Measurements from ENCODE around the gene PIM3. TPM values are rescaled to one million over a fixed set of nuclear protein-coding genes. Genes with fewer than 3 reads are reported as not detected.
"Not testable (repeated sequence)": the region's sequence is repeated elsewhere in the genome, so short reads cannot be mapped to it uniquely, and the experiment has no call there.

Gene PIM3
- polyA plus RNA-seq, 6 donors from 2014 or later: 46.7 to 60.7 (median 55.0) TPM

DNA sequence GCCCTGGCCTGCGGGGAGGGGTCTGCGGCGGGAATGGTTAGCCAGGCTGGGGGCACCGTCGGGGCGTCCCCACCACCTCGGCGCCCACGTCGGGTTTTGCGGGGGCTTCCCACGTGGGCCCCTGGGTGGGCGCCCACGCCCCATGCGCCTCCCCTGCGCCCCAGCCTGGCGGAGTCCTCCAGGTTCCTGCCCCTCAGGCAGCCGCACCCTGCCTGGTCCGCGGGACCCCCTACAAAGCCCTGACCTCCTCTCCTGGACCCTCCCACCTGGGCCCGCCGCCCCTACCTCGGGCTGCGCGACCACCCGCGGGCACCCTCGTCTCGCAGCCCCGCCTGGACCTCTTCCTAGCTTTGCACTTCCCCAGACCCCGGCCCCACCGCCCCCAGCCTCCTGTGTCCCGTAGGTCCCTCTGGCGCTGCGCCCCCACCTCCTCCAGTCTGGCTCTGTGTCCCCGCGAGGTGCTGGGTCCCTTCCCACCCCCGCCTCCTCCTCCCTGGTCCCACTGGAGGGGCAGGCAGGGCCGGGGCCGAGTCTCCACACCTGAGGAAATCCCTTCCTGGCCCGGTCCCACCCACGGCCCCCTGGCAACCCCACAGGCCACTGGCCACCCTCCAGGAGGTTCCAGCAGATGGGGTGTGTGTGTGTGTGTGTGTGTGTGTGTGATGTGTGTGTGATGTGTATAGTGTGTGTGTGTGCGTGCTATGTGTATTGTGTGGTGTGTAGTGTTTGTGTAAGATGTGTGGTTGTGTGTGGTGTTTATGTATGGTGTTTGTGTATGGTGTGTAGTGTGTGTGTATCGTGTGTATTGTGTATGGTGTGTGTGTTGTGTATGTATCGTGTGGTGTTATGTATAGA, 11.8 kb downstream of the PIM3 start:
- Mint-ChIP-seq H3K9me3 (no peaks in the 10 kb centered on the region), H3K4me3 (no peak overlapping the region), H3K27ac (no peak overlapping the region), H3K36me3 (no peaks in the 10 kb centered on the region), H3K27me3 (peaks cover 0 to 3% (median 0%) of the 10 kb centered on the region in 3 donors), H3K4me1 (peaks cover 26 to 33% (median 27%) of the 10 kb centered on the region in 3 donors)
- ATAC-seq (ENCODE audit: low read depth in 2 of 2) (no peak), DNase-seq (no peak)

DNA sequence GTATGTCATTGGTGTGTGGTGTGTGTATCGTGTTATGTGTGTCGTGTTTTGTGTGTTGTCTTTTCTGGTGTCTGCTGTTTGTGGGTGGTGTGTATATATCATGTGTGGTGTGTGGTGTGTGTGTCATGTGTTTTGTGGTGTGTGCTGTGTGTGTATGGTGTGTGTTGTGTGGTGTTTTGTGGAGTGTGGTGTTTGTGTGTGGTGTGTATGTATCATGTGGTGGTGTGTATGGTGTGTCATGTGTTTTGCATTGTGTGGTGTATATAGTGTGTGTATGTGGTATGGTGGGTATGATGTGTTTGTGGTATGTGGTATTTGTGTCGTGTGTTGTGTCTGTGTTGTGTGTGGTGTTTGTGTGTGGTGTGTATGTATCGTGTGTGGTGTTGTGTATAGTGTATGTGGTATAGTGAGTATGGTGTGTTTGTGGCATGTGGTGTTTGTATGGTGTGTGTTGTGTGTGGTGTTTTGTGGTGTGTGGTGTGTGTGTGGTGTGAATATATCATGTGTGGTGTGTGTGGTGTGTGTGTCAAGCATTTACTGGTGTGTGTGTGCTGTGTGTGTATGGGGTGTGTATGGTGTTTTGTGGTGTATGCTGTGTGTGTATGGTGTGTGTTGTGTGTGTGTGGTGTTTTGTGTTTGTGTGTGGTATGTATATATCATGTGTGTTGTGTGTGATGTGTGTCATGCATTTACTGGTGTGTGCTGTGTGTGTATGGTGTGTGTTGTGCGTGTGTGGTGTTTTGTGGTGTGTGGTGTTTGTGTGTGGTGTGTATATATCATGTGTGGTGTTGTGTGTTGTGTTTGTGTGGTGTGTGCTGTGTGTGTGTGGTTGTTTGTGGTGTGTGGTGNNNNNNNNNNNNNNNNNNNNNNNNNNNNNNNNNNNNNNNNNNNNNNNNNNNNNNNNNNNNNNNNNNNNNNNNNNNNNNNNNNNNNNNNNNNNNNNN, 12.7 kb downstream of the PIM3 start:
- DNase-seq (no peak), ATAC-seq (ENCODE audit: low read depth in 2 of 2) (no peak)
- no peaks in the 10 kb centered on the region for H3K36me3 Mint-ChIP-seq
- no peak overlapping the region for H3K4me3 Mint-ChIP-seq
- H3K27ac Mint-ChIP-seq: no peak overlapping the region
- H3K9me3 Mint-ChIP-seq: no peaks in the 10 kb centered on the region
- H3K27me3 Mint-ChIP-seq: peaks cover 0 to 3% (median 0%) of the 10 kb centered on the region in 3 donors
- H3K4me1 Mint-ChIP-seq: peaks cover 19 to 26% (median 25%) of the 10 kb centered on the region in 3 donors

DNA sequence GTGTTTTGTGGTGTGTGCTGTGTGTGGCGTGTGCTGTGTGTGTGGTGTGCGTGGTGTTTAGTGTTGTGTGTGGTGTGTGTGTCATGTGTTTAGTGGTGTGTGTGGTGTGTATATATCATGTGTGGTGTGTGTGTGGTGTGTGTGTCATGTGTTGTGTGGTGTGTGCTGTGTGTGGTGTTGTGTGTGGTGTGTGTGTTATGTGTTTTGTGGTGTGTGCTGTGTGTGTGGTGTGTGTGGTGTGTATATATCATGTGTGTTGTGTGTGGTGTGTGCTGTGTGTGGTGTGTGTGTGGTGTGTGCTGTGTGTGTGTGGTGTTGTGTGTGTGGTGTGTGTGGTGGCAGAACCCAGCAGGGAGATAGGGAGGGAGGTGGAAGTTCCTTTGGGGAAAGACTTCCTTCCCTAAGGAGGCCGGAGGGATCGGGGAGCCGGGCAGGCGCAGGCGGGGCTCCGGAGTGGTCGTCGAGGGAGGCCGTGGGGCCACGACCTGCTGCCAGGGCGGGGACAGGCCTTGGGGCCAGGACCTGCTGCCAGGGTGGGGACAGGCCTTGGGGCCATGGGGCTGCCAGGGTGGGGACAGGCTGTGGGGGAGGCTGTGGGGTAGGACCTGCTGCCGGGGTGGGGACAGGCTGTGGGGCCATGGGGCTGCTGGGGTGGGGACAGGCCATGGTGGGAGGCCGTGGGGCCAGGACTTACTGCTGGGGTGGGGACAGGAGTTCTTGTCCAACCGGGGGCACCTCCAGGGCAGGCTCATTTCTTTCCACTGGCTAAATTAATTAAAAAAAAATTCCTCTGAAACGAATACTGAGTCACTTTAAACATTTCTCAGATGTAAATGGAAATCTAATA, 15.2 kb downstream of the PIM3 start:
- H3K9me3 Mint-ChIP-seq: peaks cover 2 to 11% (median 7%) of the 10 kb centered on the region in 7 donors
- DNase-seq: no peak

DNA sequence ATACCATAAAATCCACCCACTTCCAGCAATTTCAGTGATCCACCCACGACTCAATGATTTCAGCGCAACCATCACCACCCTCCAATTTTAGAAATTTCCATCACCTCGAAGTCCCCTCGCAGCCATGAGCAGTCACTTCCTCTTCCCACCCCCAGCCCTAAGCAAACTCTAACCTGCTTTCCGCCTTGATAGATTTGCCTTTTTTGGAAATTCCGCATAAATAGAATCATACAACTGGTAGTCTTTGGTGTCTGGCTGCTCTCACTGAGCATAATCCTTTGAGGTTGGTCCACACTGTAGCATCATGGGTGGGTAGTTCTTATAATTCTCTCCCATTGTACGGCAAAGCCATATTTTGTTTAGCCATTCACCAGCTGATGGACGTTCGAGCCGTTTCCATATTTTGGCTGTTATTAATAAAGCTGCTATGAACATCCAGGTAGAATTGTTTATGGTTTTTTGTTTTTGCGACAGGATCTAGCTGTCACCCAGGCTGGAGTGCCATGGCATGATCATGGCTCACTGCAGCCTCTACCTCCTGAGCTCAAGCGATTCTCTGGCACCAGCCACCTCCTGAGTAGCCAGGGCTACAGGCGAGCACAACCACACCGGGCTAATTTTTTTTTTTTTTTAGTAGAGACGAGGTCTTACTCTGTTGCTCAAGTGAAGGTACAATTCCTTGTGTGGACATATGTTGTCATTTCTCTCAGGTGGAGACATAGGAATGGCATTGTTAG, 16.0 kb downstream of the PIM3 start:
- H3K27me3 Mint-ChIP-seq: no peaks in the 10 kb centered on the region
- H3K27ac Mint-ChIP-seq: peak overlapping the region; percentile 8 to 92 (median 74)
- peaks cover 8 to 11% of the 10 kb centered on the region in 2 donors for H3K36me3 Mint-ChIP-seq
- peaks cover 2 to 15% (median 7%) of the 10 kb centered on the region in 7 donors for H3K9me3 Mint-ChIP-seq
- peak overlapping the region in 7 of 8 donors; percentile 6 to 62 (median 26) for H3K4me3 Mint-ChIP-seq
- ATAC-seq (ENCODE audit: low read depth in 2 of 2) (peak; percentile 80 to 86), DNase-seq (peak; percentile 53)
- peaks cover 15 to 17% (median 16%) of the 10 kb centered on the region in 3 donors for H3K4me1 Mint-ChIP-seq

More for the DNA sequence above, 15.2 kb downstream of the PIM3 start:
- Mint-ChIP-seq H3K4me3 (peak overlapping the region in 7 of 8 donors; percentile 34 to 71 (median 52)), H3K4me1 (peaks cover 18 to 19% (median 19%) of the 10 kb centered on the region in 3 donors), H3K27me3 (no peaks in the 10 kb centered on the region), H3K36me3 (peaks cover 8 to 11% of the 10 kb centered on the region in 2 donors), H3K27ac (peak overlapping the region; percentile 50 to 95 (median 85))
- peak; percentile 19 to 21 for ATAC-seq (ENCODE audit: low read depth in 2 of 2)

DNA sequence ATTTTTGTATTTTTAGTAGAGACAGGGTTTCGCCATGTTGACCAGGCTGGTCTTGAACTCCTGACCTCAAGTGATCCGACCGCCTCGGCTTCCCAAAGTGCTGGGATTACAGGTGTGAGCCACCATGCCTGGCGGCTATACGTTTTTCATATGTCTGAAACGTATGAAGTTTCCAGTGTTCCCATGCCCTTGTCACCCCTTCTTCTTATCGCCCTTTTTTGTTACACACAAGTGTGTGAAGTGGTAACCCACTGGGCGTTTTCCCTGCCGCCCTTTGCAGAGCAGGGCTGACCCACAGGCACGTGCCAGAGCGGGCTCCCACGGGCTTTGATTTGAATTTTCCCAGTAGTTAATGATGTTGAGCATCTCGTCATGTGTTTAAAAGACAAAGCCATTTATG, 17.0 kb downstream of the PIM3 start:
- H3K36me3 Mint-ChIP-seq: peaks cover 8 to 11% of the 10 kb centered on the region in 2 donors
- peaks cover 2 to 15% (median 8%) of the 10 kb centered on the region in 7 donors for H3K9me3 Mint-ChIP-seq
- H3K4me3 Mint-ChIP-seq: no peak overlapping the region
- no peaks in the 10 kb centered on the region for H3K27me3 Mint-ChIP-seq
- ATAC-seq (ENCODE audit: low read depth in 2 of 2) (no peak), DNase-seq (no peak)
- H3K4me1 Mint-ChIP-seq: peaks cover 15 to 17% (median 16%) of the 10 kb centered on the region in 3 donors
- no peak overlapping the region for H3K27ac Mint-ChIP-seq

DNA sequence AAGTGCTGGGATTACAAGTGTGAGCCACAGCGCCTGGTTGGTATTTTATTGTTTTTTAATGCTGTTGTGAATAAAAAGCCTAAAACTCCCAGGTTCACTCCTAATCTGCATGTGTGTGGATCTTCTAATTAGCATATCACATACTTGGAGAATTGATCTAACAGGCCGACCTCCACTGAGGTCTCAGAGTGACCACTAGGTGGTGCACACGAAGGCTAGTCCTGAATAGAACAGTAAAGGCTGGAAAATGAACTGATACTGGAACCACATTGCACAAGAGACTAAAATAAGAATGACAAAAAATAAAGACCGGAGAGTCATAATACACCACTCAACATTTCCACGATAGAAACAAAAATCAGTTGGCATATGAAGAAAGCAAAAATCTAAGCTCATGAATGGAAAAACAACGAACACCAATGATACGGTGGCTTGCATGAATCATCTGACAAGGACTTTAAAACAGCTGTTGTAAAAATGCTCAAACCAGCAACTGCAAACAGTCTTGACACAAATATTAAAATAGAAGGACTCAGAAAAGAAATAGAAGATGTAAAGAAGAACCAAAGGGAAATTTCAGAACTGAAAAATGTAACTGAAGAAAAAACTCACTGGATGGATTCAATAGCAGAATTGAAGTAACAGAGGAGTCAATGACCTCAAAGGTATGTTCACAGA, 19.2 kb downstream of the PIM3 start:
- DNase-seq (no peak), ATAC-seq (ENCODE audit: low read depth in 2 of 2) (no peak)
- H3K27ac Mint-ChIP-seq: peak overlapping the region in 2 of 6 donors; percentile 3 to 88
- H3K27me3 Mint-ChIP-seq: peaks cover 0 to 4% (median 0%) of the 10 kb centered on the region in 3 donors
- peaks cover 2 to 15% (median 8%) of the 10 kb centered on the region in 7 donors for H3K9me3 Mint-ChIP-seq
- peak overlapping the region in 1 of 8 donors; percentile 21 for H3K4me3 Mint-ChIP-seq
- peaks cover 15 to 22% (median 20%) of the 10 kb centered on the region in 3 donors for H3K4me1 Mint-ChIP-seq
- H3K36me3 Mint-ChIP-seq: peaks cover 8 to 11% of the 10 kb centered on the region in 2 donors

DNA sequence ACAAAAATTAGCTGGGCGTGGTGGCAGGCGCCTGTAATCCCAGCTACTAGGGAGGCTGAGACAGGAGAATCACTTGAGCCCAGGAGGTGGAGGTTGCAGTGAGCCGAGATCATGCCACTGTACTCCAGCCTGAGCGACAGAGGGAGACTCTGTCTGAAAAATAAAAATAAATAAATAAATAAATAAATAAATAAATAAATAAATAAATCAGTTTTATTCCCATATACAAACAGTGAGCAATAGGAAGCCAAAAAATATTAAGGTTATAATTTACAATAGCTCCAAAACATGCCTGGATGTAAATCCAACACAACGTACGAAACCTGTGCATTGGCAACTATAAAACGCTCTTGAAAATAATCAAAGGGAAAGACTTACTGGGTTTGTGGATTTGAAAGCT, 21.2 kb downstream of the PIM3 start:
- not testable (repeated sequence) for H3K4me1 Mint-ChIP-seq; ATAC-seq (ENCODE audit: low read depth in 2 of 2); DNase-seq; H3K27ac Mint-ChIP-seq; H3K4me3 Mint-ChIP-seq; H3K27me3 Mint-ChIP-seq
- Mint-ChIP-seq H3K36me3 (peaks cover 8 to 11% of the 10 kb centered on the region in 2 donors), H3K9me3 (peaks cover 4 to 26% (median 17%) of the 10 kb centered on the region in 7 donors)

DNA sequence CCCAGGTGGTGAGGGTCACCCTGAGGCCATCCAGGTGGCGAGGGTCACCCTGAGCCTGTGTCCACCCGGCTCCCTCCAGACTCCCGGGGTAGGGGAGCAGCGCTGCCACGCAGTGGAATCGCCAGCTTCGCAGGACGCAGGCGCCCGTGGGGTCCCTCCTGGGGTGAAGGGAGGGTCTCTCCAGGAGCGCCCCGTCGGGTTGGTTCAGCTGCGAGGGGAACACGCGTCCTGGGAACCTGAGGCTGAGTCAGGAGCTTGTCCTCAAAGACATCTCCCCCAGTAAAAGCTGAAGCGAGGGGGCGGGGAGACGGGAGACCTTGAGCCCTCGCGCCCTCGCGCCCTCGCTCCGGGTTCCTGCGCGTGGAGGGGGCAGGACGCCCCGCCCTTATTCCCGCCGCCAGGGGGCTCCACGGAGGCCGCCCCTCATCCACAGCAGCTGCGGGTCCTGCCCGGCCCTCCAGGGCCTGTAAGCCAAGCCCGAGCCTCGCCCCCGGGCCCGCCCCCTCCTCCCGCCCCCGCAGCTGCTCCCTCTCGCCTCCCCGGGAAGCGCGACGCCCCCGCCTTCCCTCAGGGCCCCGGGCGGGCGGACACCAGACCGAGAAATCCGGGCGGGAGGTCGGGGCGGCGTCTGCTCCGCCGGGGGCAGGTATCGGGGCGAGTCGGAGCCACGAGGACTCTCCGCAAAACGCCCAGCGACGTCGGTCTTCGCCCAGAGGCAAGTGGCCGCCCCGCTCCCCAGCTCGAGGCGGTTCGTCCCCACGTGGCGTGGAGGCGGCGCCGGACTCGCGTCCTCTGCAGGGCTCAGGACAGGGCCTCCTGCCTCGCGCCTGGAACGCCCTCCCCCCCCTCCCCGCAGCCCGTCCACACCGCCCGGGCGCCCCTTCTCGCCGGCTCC, 22.8 kb downstream of the PIM3 start:
- Mint-ChIP-seq H3K27ac (no peak overlapping the region), H3K36me3 (peaks cover 8 to 11% of the 10 kb centered on the region in 2 donors), H3K27me3 (peaks cover 0 to 4% (median 0%) of the 10 kb centered on the region in 3 donors), H3K9me3 (peaks cover 4 to 26% (median 17%) of the 10 kb centered on the region in 7 donors), H3K4me3 (peak overlapping the region in 2 of 8 donors; percentile 53 to 58), H3K4me1 (peaks cover 0 to 8% (median 7%) of the 10 kb centered on the region in 3 donors)
- peak; percentile 57 for DNase-seq
- ATAC-seq (ENCODE audit: low read depth in 2 of 2): peak; percentile 90

DNA sequence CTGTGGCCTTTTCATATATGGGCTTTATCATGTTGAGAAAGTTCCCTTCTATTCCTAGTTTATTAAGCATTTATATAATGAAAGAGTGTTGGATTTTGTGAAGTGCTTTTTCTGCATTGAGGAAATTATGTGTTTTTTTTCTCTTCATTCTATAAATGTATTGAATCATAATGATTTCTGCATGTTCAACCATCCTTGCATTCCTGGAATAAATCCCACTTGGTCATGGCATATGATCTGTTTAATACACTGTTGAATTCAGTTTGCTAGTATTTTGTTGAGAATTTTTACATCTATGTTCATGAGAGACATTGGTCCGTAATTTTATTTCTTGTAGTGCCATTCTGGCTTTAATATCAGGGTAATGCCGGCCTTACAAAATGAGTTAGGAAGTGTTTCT, 25.8 kb downstream of the PIM3 start:
- H3K27me3 Mint-ChIP-seq: peaks cover 0 to 4% (median 0%) of the 10 kb centered on the region in 3 donors
- peaks cover 0 to 8% of the 10 kb centered on the region in 2 donors for H3K36me3 Mint-ChIP-seq
- no peak overlapping the region for H3K4me3 Mint-ChIP-seq
- H3K9me3 Mint-ChIP-seq: peaks cover 7 to 26% (median 16%) of the 10 kb centered on the region in 7 donors
- DNase-seq: no peak
- no peak for ATAC-seq (ENCODE audit: low read depth in 2 of 2)
- H3K27ac Mint-ChIP-seq: no peak overlapping the region
- peaks cover 0 to 7% (median 4%) of the 10 kb centered on the region in 3 donors for H3K4me1 Mint-ChIP-seq

DNA sequence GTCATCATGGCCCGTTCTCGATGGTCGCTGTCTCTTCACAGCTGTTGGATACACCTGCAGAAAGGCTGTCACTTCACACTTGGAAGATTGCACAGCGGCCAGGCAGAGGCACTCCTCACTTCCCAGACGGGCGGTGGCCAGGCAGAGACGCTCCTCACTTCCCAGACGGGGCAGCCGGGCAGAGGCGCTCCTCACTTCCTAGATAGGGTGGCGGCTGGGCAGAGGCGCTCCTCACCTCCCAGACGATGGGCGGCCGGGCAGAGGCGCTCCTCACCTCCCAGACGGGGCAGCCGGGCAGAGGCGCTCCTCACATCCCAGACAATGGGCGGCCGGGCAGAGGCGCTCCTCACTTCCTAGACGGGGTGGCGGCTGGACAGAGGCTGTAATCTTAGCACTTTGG, 29.3 kb downstream of the PIM3 start:
- not testable (repeated sequence) for H3K27me3 Mint-ChIP-seq; H3K27ac Mint-ChIP-seq; DNase-seq; H3K36me3 Mint-ChIP-seq; H3K4me3 Mint-ChIP-seq; ATAC-seq (ENCODE audit: low read depth in 2 of 2)
- peaks cover 9 to 18% (median 17%) of the 10 kb centered on the region in 3 donors for H3K4me1 Mint-ChIP-seq
- peaks cover 7 to 30% (median 20%) of the 10 kb centered on the region in 7 donors for H3K9me3 Mint-ChIP-seq

DNA sequence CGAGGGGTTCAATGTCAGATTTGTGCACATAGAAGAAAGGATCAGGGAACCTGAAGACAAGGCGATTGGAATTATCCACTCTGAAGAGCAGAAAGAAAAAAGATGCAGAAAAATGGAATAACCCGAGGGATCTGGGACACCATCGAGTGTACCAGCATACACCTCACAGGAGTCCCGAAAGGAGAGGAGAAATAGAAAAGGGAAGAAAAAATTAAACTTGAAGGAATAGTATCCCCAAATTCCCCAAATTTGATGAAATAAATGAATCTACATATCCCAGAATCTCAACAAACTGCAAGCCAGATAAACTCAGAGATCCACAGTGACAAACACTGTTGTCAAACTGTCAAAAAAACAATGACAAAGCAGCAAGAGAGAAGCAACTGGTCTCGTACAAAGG, 30.6 kb downstream of the PIM3 start:
- no peak for ATAC-seq (ENCODE audit: low read depth in 2 of 2)
- Mint-ChIP-seq H3K27ac (peak overlapping the region in 2 of 6 donors; percentile 38 to 57), H3K27me3 (no peaks in the 10 kb centered on the region), H3K9me3 (peaks cover 6 to 26% (median 16%) of the 10 kb centered on the region in 7 donors), H3K4me1 (peaks cover 9 to 18% (median 18%) of the 10 kb centered on the region in 3 donors), H3K36me3 (peaks cover 0 to 9% of the 10 kb centered on the region in 2 donors), H3K4me3 (peak overlapping the region in 2 of 8 donors; percentile 5 to 13)
- DNase-seq: no peak

Data from naive B cell (primary cell).